Gastrocnemius medialis (tissue), 4 donors: ENCODE data around the gene PAK4. TPM values are rescaled to one million over a fixed set of nuclear protein-coding genes. Genes with fewer than 3 reads are reported as not detected.

Experiments
- ATAC-seq, 2 donors: fragments of 150-250 bp; one replicate each; pipeline ENCODE4 v1.9.1; 2016
- DNase-seq, 2 donors: peaks; one replicate each; pipeline ENCODE4 v3.0.0-alpha.2; 2019
- H3K27ac ChIP-seq, 4 donors: fragments of 200-600 bp; sonication (generic); 1 replicate in 1 of 4; 2 replicates in 3 of 4; pipeline ENCODE4 v1.5.1; 2016 to 2018; ENCODE audit warnings: mild to moderate bottlenecking in 2 of 4, moderate library complexity in 1 of 4
- H3K27me3 ChIP-seq, 3 donors: fragments of 200-600 bp; sonication (generic) in 2 of 3; 1 replicate in 1 of 3; 2 replicates in 2 of 3; pipeline versions ENCODE4 v1.5.1 to v1.6.0; 2016 to 2019; ENCODE audit warnings: mild to moderate bottlenecking in 1 of 3, moderate library complexity in 1 of 3
- H3K36me3 ChIP-seq, 2 donors: fragments of 200-600 bp; sonication (generic) in 1 of 2; one replicate each; pipeline ENCODE4 v1.5.1; 2017 to 2018
- H3K4me1 ChIP-seq, 2 donors: fragments of 200-600 bp; sonication (generic) in 1 of 2; one replicate each; pipeline ENCODE4 v1.5.1; 2016 to 2017; ENCODE audit warnings: mild to moderate bottlenecking in 2 of 2
- H3K4me3 ChIP-seq, 4 donors: fragments of 200-600 bp; sonication (generic) in 3 of 4; 1 replicate in 1 of 4; 2 replicates in 3 of 4; pipeline ENCODE4 v1.5.1; 2016 to 2019; ENCODE audit warnings: mild to moderate bottlenecking in 2 of 4
- H3K9me3 ChIP-seq, 3 donors: fragments of 200-600 bp; sonication (generic) in 2 of 3; 1 replicate in 1 of 3; 2 replicates in 2 of 3; pipeline ENCODE4 v1.5.1; 2016 to 2019
- CTCF ChIP-seq, 5 experiments: fragments of 450-650 bp in 3 of 5; fragments of 200-600 bp in 2 of 5; sonication (generic) in 2 of 5; IDR thresholded peaks in 4 of 5; conservative IDR thresholded peaks in 1 of 5; 1 replicate in 4 of 5; 2 replicates in 1 of 5; pipeline ENCODE4 v1.5.1; 2016 to 2019; ENCODE audit warnings: antibody characterized with exemption in 5 of 5, mild to moderate bottlenecking in 3 of 5, moderate library complexity in 3 of 5
- POLR2A ChIP-seq, 2 donors: fragments of 450-650 bp; IDR thresholded peaks; one replicate each; pipeline ENCODE4 v1.6.1; 2017; ENCODE audit warnings: antibody characterized with exemption in 2 of 2, mild to moderate bottlenecking in 2 of 2, moderate library complexity in 2 of 2
- in situ Hi-C, 4 donors: fragments of 200-750 bp; cut with MboI; loops; one replicate each; pipeline versions ENCODE4 v1.15.0 to v1.8.0; 2017; ENCODE audit warnings: low sequenced_read_pairs in 4 of 4
- intact Hi-C: fragments of 100-400 bp; cut with DNase I; formaldehyde crosslinking; loops from one replicate; pipeline ENCODE4 v1.15.1; 2023; ENCODE audit warnings: low total_unique reads
- total RNA-seq, 4 donors: library from RNA; depleted of rRNA; stranded (reverse); fragments of >200 nt; gene quantifications; one replicate each; pipeline versions ENCODE4 v1.1.0 to v1.2.3, GENCODE V29; 2016

PAK4 gene
- total RNA-seq, 4 donors from 2014 or later, result 4.7 to 11.7 (median 8.3) TPM

DNA sequence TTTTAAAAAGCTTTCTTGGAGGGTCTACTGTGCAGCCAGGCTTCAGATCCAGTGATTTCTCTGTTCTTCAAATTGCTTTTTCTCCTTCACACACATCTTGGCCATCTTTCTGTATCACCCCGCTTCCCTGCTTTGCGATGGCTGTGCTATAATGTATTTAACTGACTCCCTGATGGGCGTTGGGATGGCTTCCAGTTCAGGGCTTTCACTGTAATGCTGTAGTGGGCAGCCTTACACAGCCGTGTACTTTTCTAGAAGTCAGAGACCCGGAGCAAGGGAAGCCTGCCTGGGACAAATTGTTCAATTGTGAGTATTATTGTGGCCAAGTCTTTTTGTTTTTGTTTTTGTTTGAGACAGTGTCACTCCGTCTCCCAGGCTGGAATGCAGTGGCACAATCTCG, 19.4 kb upstream of the PAK4 start:
- H3K27me3 ChIP-seq, result peaks cover 0 to 16% (median 5%) of the 10 kb centered on the region in 3 donors
- H3K4me3 ChIP-seq, result no peak overlapping the region
- H3K27ac ChIP-seq, result no peak overlapping the region
- ATAC-seq, result no peak
- no peak for TF ChIP-seq POLR2A (IDR thresholded peaks at IDR 0.05)
- TF ChIP-seq CTCF (IDR thresholded peaks at IDR 0.05 in 4 of 5, conservative IDR thresholded peaks at IDR 0.05 in 1 of 5), result no peak
- intact Hi-C loops (no loop called here), in situ Hi-C loops (loop anchor here in 2 of 4 donors (25.0 kb wide), 1 partner anchor 431 kb away; the partner anchor contains the start of genes EID2 (in 2 of the 2) and EID2B (in 2 of the 2))
- DNase-seq, result no peak
- H3K36me3 ChIP-seq, result no peaks in the 10 kb centered on the region
- no peaks in the 10 kb centered on the region for H3K9me3 ChIP-seq
- no peaks in the 10 kb centered on the region for H3K4me1 ChIP-seq

DNA sequence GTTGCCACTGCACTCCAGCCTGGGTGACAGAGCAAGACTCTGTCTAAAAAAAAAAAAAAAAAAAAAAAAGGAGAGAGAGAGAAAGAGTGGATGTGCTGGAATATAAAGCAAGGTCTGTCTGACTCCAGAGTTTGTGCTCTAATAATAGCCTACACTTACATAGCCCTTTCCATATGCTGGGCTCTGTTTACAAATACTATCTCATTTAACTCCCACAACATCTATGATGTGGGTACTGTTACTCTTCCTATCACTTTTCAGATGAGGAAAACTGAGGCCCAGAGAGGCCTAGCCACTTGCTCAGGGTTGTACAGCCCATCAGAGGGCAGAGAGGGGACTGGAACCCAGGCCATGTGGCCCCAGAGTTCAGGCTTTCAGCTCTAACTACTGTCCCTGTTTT, 15.9 kb upstream of the PAK4 start:
- in situ Hi-C loops, result loop anchor here in 3 of 4 donors (5.0 to 25.0 kb wide), 2 partner anchors 218 to 428 kb away; partner anchors contain the start of genes EID2 (in 2 of the 3) and EID2B (in 2 of the 3)
- Histone ChIP-seq H3K4me1 (no peaks in the 10 kb centered on the region), H3K9me3 (no peaks in the 10 kb centered on the region), H3K27me3 (peaks cover 14 to 20% (median 19%) of the 10 kb centered on the region in 3 donors), H3K27ac (no peak overlapping the region), H3K36me3 (no peaks in the 10 kb centered on the region), H3K4me3 (no peak overlapping the region)
- TF ChIP-seq POLR2A (IDR thresholded peaks at IDR 0.05) (no peak), CTCF (IDR thresholded peaks at IDR 0.05 in 4 of 5, conservative IDR thresholded peaks at IDR 0.05 in 1 of 5) (no peak)
- DNase-seq (no peak), ATAC-seq (no peak)
- intact Hi-C loops, result loop anchor here (1.0 kb wide), 1 partner anchor 219 kb away; no protein-coding TSS in a partner anchor

DNA sequence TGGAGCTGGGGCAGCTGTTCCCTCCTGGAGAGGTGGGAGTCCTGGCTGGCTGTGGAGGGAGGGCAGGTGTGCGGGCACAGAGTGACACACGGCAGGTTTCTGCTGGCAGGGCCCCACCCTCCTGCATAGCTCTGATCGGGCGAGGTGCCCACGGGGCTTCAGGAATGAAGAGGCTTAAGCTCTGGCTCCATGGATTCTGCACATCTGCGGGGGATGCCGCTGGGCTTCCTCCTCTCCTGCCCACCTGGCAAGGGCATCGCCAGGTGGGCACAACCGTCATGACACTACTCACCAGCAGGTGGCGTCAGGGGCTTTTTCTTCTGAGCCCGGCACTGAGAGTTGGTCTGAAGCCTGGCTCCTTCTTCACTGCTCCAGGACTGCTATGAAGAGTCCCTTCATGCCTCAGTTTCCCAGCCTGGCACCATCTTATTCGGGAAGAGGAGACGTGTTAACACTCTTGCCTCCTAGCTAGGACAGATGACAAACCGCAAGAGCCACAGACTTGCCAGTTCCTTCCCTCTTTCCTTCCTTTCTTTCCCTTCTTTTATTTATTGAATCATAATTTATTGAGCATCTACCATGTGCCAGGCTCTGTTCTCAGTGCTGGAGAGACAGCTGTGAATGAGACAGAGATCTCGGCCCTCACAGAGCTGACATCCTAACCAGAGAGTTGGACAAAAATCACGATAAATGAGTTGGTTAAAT, 15.2 kb upstream of the PAK4 start:
- H3K4me1 ChIP-seq, result no peaks in the 10 kb centered on the region
- in situ Hi-C loops (loop anchor here in 3 of 4 donors (5.0 to 25.0 kb wide), 2 partner anchors 217 to 427 kb away; partner anchors contain the start of genes EID2 (in 2 of the 3) and EID2B (in 2 of the 3)), intact Hi-C loops (loop anchor here (1.0 kb wide), 1 partner anchor 218 kb away; no protein-coding TSS in a partner anchor)
- DNase-seq (peak in 1 of 2 donors; percentile 46), ATAC-seq (peak; percentile 77)
- no peaks in the 10 kb centered on the region for H3K9me3 ChIP-seq
- H3K27ac ChIP-seq, result no peak overlapping the region
- peaks cover 14 to 20% (median 18%) of the 10 kb centered on the region in 3 donors for H3K27me3 ChIP-seq
- no peaks in the 10 kb centered on the region for H3K36me3 ChIP-seq
- H3K4me3 ChIP-seq, result no peak overlapping the region
- TF ChIP-seq POLR2A (IDR thresholded peaks at IDR 0.05) (no peak), CTCF (IDR thresholded peaks at IDR 0.05 in 4 of 5, conservative IDR thresholded peaks at IDR 0.05 in 1 of 5) (peak; percentile 41 to 76 (median 71))

GRCh38 chr19:39111593-39112199, 13.9 kb upstream of the PAK4 start:
- Histone ChIP-seq H3K27ac (no peak overlapping the region), H3K4me3 (no peak overlapping the region), H3K4me1 (no peaks in the 10 kb centered on the region), H3K36me3 (no peaks in the 10 kb centered on the region), H3K9me3 (no peaks in the 10 kb centered on the region), H3K27me3 (peaks cover 14 to 20% (median 18%) of the 10 kb centered on the region in 3 donors)
- no peak for ATAC-seq
- in situ Hi-C loops, result loop anchor here in 3 of 4 donors (5.0 to 25.0 kb wide), 2 partner anchors 216 to 426 kb away; partner anchors contain the start of genes EID2 (in 2 of the 3) and EID2B (in 2 of the 3)
- TF ChIP-seq CTCF (IDR thresholded peaks at IDR 0.05 in 4 of 5, conservative IDR thresholded peaks at IDR 0.05 in 1 of 5) (no peak), POLR2A (IDR thresholded peaks at IDR 0.05) (no peak)
- no peak for DNase-seq
- intact Hi-C loops, result no loop called here
